Right lung (tissue), 5 donors: ENCODE results near the gene SFTPA2. TPM values are rescaled to one million over a fixed set of nuclear protein-coding genes. Genes with fewer than 3 reads are reported as not detected.
"Not testable (repeated sequence)": the region's sequence is repeated elsewhere in the genome, so short reads cannot be mapped to it uniquely, and the experiment has no call there.

Source experiments
- DNase-seq, 2 donors: peaks; one replicate each; pipeline ENCODE4 v3.0.0-alpha.2; 2013
- polyA plus RNA-seq, 5 donors: library from polyadenylated mRNA; unstranded; fragments of 120-200 nt; gene quantifications; one replicate each; pipeline versions ENCODE4 v1.2.1 to v1.2.3, GENCODE V29; 2013; ENCODE audit warnings: inconsistent platforms in 1 of 5, low replicate concordance in 1 of 5; ENCODE audit not compliant: insufficient read length in 5 of 5, insufficient read depth in 1 of 5

Gene SFTPA2
- polyA plus RNA-seq, 5 donors, result 1.6 to 11.2 (median 7.0) TPM

- DNase-seq, result no peak
These were observed 1.1 kb upstream of the SFTPA2 start for GRCh38 chr10:79561257-79561656.

- no peak for DNase-seq
These were observed 481 bp downstream of the SFTPA2 start for GRCh38 chr10:79559726-79560125.

GRCh38 chr10:79556961-79557360, 3.2 kb downstream of the SFTPA2 start:
- DNase-seq, result not testable (repeated sequence)

GRCh38 chr10:79555354-79556309, 4.6 kb downstream of the SFTPA2 start:
- DNase-seq, result no peak

GRCh38 chr10:79552143-79552542, 8.1 kb downstream of the SFTPA2 start:
- no peak for DNase-seq

- DNase-seq, result no peak
These were observed 12.2 kb downstream of the SFTPA2 start for GRCh38 chr10:79547973-79548372.

- DNase-seq, result not testable (repeated sequence)
These were observed 13.1 kb downstream of the SFTPA2 start for GRCh38 chr10:79547128-79547527.

- DNase-seq, result not testable (repeated sequence)
These were observed 15.1 kb downstream of the SFTPA2 start for GRCh38 chr10:79544926-79545659.

- not testable (repeated sequence) for DNase-seq
These were observed 15.8 kb downstream of the SFTPA2 start for GRCh38 chr10:79544408-79544807.

- no peak for DNase-seq
These were observed 17.6 kb downstream of the SFTPA2 start for GRCh38 chr10:79542626-79543025.

GRCh38 chr10:79540930-79541329, 19.3 kb downstream of the SFTPA2 start:
- DNase-seq, result not testable (repeated sequence)

GRCh38 chr10:79538311-79538710, 21.9 kb downstream of the SFTPA2 start:
- not testable (repeated sequence) for DNase-seq

GRCh38 chr10:79533903-79534175, 26.4 kb downstream of the SFTPA2 start:
- DNase-seq, result not testable (repeated sequence)

GRCh38 chr10:79533142-79533902, 26.9 kb downstream of the SFTPA2 start:
- not testable (repeated sequence) for DNase-seq

- not testable (repeated sequence) for DNase-seq
These were observed 31.9 kb downstream of the SFTPA2 start for GRCh38 chr10:79528261-79528660.

- DNase-seq, result not testable (repeated sequence)
These were observed 35.0 kb downstream of the SFTPA2 start for GRCh38 chr10:79525049-79525710.

- DNase-seq, result not testable (repeated sequence)
These were observed 36.9 kb downstream of the SFTPA2 start for GRCh38 chr10:79523157-79523853.

- DNase-seq, result not testable (repeated sequence)
These were observed 37.7 kb downstream of the SFTPA2 start for GRCh38 chr10:79522464-79522863.

GRCh38 chr10:79521751-79522150, 38.5 kb downstream of the SFTPA2 start:
- DNase-seq, result not testable (repeated sequence)

GRCh38 chr10:79517567-79517966, 42.6 kb downstream of the SFTPA2 start:
- not testable (repeated sequence) for DNase-seq
